ENCODE data around the gene ANO1. TPM values are rescaled to one million over a fixed set of nuclear protein-coding genes. Genes with fewer than 3 reads are reported as not detected.

ANO1 gene
- total RNA-seq, 1 donor from 2014 or later, result 1.1 TPM

GRCh38 chr11:70206982-70207376, 128.9 kb downstream of the ANO1 start:
- TF ChIP-seq, protein P1, sequence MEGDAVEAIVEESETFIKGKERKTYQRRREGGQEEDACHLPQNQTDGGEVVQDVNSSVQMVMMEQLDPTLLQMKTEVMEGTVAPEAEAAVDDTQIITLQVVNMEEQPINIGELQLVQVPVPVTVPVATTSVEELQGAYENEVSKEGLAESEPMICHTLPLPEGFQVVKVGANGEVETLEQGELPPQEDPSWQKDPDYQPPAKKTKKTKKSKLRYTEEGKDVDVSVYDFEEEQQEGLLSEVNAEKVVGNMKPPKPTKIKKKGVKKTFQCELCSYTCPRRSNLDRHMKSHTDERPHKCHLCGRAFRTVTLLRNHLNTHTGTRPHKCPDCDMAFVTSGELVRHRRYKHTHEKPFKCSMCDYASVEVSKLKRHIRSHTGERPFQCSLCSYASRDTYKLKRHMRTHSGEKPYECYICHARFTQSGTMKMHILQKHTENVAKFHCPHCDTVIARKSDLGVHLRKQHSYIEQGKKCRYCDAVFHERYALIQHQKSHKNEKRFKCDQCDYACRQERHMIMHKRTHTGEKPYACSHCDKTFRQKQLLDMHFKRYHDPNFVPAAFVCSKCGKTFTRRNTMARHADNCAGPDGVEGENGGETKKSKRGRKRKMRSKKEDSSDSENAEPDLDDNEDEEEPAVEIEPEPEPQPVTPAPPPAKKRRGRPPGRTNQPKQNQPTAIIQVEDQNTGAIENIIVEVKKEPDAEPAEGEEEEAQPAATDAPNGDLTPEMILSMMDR (IDR thresholded peaks at IDR 0.05; ENCODE audit: insufficient read depth, low read length, poor library complexity, severe bottlenecking), result no peak
- Histone ChIP-seq H3K36me3 (ENCODE audit: control insufficient read depth, insufficient read depth, low read length) (peaks cover 4% of the 10 kb centered on the region), H3K4me3 (ENCODE audit: low read depth, low read length) (no peak overlapping the region), H3K27me3 (ENCODE audit: control insufficient read depth, insufficient read depth, low read length) (no peaks in the 10 kb centered on the region)
- no peak for DNase-seq (ENCODE audit: low read depth)

DNA sequence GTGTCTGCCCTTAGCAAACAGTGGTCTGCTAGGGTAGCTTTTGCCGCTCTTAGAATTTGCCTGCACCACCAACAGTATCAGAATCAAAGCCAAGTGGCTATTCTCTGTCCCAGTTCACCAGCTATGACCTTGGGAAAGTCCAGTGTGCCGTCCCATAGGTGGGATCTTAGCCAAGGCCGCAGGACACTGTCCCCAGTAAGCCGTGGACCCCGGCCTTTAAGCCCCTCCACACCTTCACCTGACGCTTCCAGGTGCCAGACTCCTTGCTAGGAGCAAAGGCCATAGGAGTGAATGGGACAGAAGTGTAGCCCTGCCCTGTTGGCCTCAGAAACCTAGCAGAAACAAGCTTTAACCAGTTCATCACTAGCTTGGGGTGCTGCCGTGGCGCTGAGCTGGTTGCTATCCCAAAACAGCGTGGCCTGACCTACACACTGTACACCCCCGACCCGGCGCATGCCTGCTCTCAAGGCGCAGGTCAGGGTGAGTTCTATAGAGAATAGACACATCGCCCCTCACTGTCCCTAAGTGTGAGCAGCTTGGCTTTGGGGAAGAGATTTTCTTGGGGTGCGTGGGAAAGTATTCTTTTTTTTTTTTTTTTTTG, 129.5 kb downstream of the ANO1 start:
- no peak overlapping the region for H3K4me3 ChIP-seq (ENCODE audit: low read depth, low read length)
- no peaks in the 10 kb centered on the region for H3K27me3 ChIP-seq (ENCODE audit: control insufficient read depth, insufficient read depth, low read length)
- peaks cover 4% of the 10 kb centered on the region for H3K36me3 ChIP-seq (ENCODE audit: control insufficient read depth, insufficient read depth, low read length)
- TF ChIP-seq, protein P1 (IDR thresholded peaks at IDR 0.05; ENCODE audit: insufficient read depth, low read length, poor library complexity, severe bottlenecking), result no peak
- DNase-seq (ENCODE audit: low read depth), result no peak

DNA sequence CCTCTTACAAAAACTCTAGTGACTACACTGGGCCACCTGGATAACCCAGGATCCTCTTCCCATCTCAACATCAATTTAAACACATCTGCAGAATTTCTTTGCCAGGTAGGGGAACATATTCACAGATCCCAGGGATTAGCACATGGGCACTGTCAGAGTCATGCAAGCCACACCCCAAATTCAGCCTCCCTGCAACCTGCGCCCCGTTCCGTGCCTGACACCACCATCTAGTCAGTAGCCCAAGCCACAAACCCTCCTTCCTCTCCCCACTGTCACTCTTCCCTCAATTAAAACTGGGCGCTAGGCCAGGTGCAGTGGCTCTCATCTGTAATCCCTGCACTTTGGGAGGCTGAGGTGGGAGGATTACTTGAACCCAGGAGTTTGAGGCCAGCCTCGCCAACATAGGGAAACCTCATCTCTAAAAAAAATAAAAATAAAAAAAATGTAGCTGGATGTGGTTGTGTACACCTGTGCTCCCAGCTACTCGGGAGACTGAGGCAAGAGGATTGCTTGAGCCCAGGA, 131.3 kb downstream of the ANO1 start:
- H3K36me3 ChIP-seq (ENCODE audit: control insufficient read depth, insufficient read depth, low read length), result peaks cover 3% of the 10 kb centered on the region
- no peaks in the 10 kb centered on the region for H3K27me3 ChIP-seq (ENCODE audit: control insufficient read depth, insufficient read depth, low read length)
- H3K4me3 ChIP-seq (ENCODE audit: low read depth, low read length), result no peak overlapping the region
- TF ChIP-seq, protein P1 (IDR thresholded peaks at IDR 0.05; ENCODE audit: insufficient read depth, low read length, poor library complexity, severe bottlenecking), result no peak
- no peak for DNase-seq (ENCODE audit: low read depth)

DNA sequence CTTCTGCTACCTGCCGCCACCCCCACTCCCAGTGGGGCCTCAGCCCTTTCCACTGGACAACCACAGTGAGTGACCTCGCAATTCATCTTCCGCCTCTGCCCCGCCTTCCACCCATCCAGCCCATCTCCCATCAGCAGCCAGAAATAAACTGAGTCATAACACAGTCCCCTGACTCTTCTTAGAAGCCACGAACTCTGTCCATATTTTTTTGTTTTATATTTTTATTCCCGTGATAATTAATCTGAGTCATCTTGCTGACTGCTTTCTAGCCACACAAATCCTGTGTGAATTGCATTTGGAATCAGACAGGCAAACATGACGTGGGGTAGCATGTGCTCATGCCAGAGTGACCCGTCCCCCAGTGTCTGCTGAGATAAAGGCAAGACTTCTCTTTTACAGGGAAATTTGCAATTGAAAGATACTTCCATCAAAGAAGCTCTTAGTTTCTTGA, 132.0 kb downstream of the ANO1 start:
- no peak for DNase-seq (ENCODE audit: low read depth)
- H3K36me3 ChIP-seq (ENCODE audit: control insufficient read depth, insufficient read depth, low read length), result peaks cover 3% of the 10 kb centered on the region
- H3K27me3 ChIP-seq (ENCODE audit: control insufficient read depth, insufficient read depth, low read length), result no peaks in the 10 kb centered on the region
- TF ChIP-seq, protein P1 (IDR thresholded peaks at IDR 0.05; ENCODE audit: insufficient read depth, low read length, poor library complexity, severe bottlenecking), result no peak
- H3K4me3 ChIP-seq (ENCODE audit: low read depth, low read length), result no peak overlapping the region

DNA sequence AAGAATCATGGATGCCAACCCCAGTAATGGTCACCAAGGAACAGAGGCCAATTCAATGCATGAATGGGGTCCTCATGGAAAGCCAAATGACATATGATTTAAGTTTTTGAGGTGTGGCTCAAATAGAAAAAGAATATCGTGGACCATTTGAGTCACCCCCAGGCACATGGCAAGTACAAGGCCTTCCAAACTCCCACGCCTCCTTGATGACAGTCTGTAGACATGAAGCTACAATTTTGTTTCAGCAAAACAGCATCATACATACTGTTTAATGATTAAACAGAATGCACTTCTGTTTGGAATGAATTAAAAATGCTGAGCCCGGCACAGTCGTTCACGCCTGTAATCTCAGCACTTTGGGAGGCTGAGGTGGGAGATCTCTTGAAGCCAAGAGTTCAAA, 132.4 kb downstream of the ANO1 start:
- TF ChIP-seq, protein P1 (IDR thresholded peaks at IDR 0.05; ENCODE audit: insufficient read depth, low read length, poor library complexity, severe bottlenecking), result no peak
- no peaks in the 10 kb centered on the region for H3K27me3 ChIP-seq (ENCODE audit: control insufficient read depth, insufficient read depth, low read length)
- no peak for DNase-seq (ENCODE audit: low read depth)
- peaks cover 2% of the 10 kb centered on the region for H3K36me3 ChIP-seq (ENCODE audit: control insufficient read depth, insufficient read depth, low read length)
- H3K4me3 ChIP-seq (ENCODE audit: low read depth, low read length), result no peak overlapping the region
